Measurements from ENCODE around the gene GXYLT1.

DNA sequence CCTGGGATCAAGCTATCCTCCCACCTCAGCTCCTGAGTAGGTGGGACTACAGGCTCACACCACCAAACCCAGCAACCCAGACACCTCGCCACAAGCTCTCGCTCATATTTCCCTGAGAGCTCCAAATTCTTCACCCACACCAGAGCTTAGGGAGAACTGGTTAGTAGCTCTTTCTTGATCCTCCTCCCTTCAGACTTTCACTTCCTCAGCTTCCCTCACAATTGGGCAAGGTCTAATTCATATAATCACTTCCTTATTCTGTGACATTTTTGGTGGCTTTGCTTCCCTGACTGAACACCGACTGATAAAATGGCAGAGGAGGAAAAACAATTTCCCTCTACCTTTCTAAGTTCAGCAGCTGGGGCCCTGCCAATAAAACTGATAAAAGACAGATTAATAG is 88.5 kb downstream of the GXYLT1 start:
- TF ChIP-seq POLR2AphosphoS5 (IDR thresholded peaks at IDR 0.05; ENCODE audit: low read depth, low read length) (no peak), POLR2A (IDR thresholded peaks at IDR 0.05; ENCODE audit: low read depth, low read length) (no peak), POU2F2 (IDR thresholded peaks at IDR 0.05; ENCODE audit: low read depth, low read length) (no peak)
